Nucleus accumbens (tissue), 56 donors: ENCODE measurements around the gene RAB8B.

Source experiments
- DNase-seq, 56 donors: peaks; one replicate each; lab custom pipeline; 2025; lab: John Stamatoyannopoulos, UW

Gene RAB8B

GRCh38 chr15:63181648-63182047 lies 7.8 kb upstream of the RAB8B start:
- DNase-seq, result no peak

- peak in 4 of 56 donors; percentile 7 to 54 (median 24) for DNase-seq
These were observed 4.2 kb upstream of the RAB8B start for GRCh38 chr15:63185206-63185605.

GRCh38 chr15:63186065-63186464 lies 3.3 kb upstream of the RAB8B start:
- no peak for DNase-seq

GRCh38 chr15:63187589-63188226 lies 1.7 kb upstream of the RAB8B start:
- no peak for DNase-seq

- DNase-seq, result peak in 1 of 56 donors; percentile 46
These were observed 1.0 kb upstream of the RAB8B start for GRCh38 chr15:63188247-63188925.

- no peak for DNase-seq
These were observed 749 bp downstream of the RAB8B start for GRCh38 chr15:63189941-63190768.

GRCh38 chr15:63190769-63191649 lies 1.6 kb downstream of the RAB8B start:
- no peak for DNase-seq

- DNase-seq, result no peak
These were observed 2.7 kb downstream of the RAB8B start for GRCh38 chr15:63191895-63192618.

GRCh38 chr15:63192619-63193206 lies 3.3 kb downstream of the RAB8B start:
- DNase-seq, result no peak

GRCh38 chr15:63194302-63194701 lies 4.9 kb downstream of the RAB8B start:
- no peak for DNase-seq

GRCh38 chr15:63194880-63195568 lies 5.6 kb downstream of the RAB8B start:
- DNase-seq, result no peak

GRCh38 chr15:63195569-63196015 lies 6.2 kb downstream of the RAB8B start:
- peak in 3 of 56 donors; percentile 5 to 8 (median 6) for DNase-seq

- no peak for DNase-seq
These were observed 7.4 kb downstream of the RAB8B start for GRCh38 chr15:63196842-63197241.

GRCh38 chr15:63197626-63198025 lies 8.2 kb downstream of the RAB8B start:
- no peak for DNase-seq

GRCh38 chr15:63198371-63199250 lies 9.2 kb downstream of the RAB8B start:
- no peak for DNase-seq

- DNase-seq, result no peak
These were observed 11.3 kb downstream of the RAB8B start for GRCh38 chr15:63200464-63201249.

- DNase-seq, result no peak
These were observed 13.5 kb downstream of the RAB8B start for GRCh38 chr15:63202861-63203260.
